Endometrial microvascular endothelial cells (primary cell): Measurements from ENCODE around the gene CDRT4. TPM values are rescaled to one million over a fixed set of nuclear protein-coding genes. Genes with fewer than 3 reads are reported as not detected.
"Not testable (repeated sequence)": the region's sequence is repeated elsewhere in the genome, so short reads cannot be mapped to it uniquely, and the experiment has no call there.

Source experiments
- in situ Hi-C: cut with HindIII; loops from 2 replicates; pipeline ENCODE4 v1.10.0; 2017; ENCODE audit warnings: low sequenced_read_pairs, low pct_unique_long_range_greater_than_20kb; ENCODE audit errors: inconsistent ontology term
- total RNA-seq: library from RNA; depleted of rRNA; stranded (reverse); fragments of >200 nt; gene quantifications from one replicate; pipeline ENCODE4 v1.2.3, GENCODE V29; 2015; ENCODE audit errors: inconsistent ontology term

The CDRT4 gene
- total RNA-seq, 1 donor from 2014 or later: not detected

GRCh38 chr17:15440347-15440746 is 27.1 kb downstream of the CDRT4 start:
- in situ Hi-C loops: no loop called here

DNA sequence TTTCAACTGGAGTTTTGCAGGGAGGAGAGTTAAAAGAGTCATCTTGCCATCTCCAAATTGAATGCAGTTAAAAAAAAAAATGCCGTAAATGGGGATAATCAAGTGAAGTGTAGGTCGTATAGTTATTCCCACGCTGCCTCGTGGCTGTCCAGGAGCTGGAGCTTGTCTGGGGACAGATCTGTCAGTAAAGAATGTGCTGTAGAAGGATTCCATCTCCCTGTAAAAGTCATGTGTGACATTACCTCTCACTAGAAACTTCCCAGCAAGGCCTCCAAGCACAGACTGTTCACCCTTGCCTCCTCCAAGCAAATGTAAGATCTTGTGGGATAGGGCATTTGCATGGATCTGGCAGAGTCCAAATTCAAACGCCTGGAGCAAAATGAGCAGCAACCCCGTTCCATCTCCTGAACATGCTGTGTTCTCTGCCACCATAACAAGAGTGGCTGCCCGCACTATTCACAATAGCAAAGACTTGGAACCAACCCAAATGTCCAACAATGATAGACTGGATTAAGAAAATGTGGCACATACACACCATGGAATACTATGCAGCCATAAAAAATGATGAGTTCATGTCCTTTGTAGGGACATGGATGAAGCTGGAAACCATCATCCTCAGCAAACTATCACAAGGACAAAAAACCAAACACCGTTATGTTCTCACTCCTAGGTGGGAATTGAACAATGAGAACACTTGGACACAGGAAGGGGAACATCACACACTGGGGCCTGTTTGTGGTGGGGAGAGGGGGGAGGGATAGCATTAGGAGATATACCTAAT is 28.0 kb downstream of the CDRT4 start:
- in situ Hi-C loops: not testable (repeated sequence)

DNA sequence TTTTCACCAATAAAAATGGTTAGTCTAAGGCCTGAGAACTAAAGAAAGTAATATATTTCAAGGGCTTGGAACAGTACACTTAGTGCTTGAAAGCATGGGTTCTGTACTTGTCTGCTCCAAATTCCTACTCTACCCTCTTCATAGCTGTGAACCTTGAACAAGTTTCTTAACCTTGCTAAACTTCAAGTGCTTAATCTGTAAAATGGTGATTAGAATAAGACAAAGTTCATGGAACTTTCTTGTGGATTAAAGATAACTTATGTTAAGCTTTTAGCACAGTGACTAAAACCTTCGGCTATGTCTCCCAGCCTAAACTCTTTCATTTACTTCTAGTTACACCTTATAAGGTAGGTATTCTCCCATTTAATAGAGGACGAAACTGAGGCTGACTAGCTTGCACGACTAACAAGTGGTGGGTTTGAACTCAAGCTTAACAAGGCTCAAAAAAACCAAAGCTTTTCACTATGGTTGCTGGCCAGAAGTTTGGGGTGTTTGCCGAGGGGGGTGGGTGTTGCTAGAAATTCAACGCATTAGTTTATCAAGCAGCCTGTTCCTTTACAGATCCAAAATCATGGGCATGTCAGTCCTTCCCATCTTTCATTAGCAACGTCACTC is 28.8 kb downstream of the CDRT4 start:
- in situ Hi-C loops: no loop called here

- in situ Hi-C loops: no loop called here
These were observed 30.2 kb downstream of the CDRT4 start for GRCh38 chr17:15437303-15437635.

DNA sequence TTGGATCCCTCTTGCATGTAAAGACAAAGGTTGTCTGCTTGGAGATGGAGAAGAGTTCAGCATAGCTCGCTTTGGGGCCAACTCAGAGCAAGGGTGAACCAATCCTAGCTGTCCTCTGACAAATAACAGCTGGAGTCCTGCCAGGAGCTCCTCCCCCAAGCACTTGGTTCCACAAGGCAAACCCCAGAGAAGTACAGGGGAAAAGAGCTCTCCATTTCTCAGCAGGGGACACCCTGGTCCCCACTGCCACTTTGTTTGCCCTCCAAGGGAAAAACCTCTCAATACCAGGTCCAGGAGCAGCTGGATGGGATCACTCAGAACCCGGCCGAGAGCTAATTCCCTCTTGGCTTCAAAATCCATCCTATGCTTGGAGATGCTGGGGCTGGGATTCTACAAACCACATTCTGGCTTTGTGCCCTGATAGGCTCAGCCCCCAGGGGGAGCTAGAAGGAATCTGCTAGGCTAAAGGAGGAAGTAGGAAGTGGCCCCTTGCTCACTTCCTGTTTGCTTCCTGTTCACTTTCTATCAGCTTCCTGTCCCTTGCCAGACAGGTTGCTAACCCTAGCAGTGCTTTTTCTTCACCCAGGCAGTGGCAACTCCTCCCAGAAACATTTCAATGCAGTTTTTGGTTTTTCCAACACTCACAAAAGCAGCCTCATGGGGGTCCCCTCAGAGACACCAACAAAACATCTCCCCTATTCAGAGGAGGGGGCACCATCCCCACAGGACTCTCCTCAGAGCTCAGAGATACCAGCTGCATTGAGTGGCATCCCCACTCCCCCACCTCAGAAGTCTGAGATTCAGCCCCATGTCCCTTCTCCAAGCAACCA is 30.7 kb downstream of the CDRT4 start:
- in situ Hi-C loops: no loop called here

GRCh38 chr17:15434956-15435355 is 32.5 kb downstream of the CDRT4 start:
- in situ Hi-C loops: no loop called here

GRCh38 chr17:15432807-15433611 is 34.4 kb downstream of the CDRT4 start:
- in situ Hi-C loops: no loop called here

- in situ Hi-C loops: no loop called here
These were observed 35.7 kb downstream of the CDRT4 start for GRCh38 chr17:15431766-15432165.

- in situ Hi-C loops: no loop called here
These were observed 36.2 kb downstream of the CDRT4 start for GRCh38 chr17:15431196-15431595.

DNA sequence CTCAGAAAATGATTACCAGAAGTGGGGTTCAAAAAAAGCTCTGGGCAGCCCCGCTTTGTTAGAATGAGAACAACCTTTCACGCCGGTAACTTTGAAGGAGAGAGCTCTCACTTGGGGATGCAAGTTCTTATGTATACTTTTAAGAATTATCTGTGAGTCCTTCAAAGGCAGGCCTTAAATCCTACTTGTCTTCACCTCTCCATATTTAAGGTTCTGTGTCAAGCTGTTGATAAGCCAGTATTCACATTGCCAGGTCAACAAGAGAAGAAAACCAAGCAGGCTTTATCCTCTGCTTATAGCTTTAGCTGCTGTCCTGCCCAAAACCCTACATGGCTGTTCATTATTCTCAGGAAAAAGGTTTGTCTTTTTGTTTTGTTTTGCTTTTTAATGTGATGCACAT is 42.9 kb downstream of the CDRT4 start:
- in situ Hi-C loops: no loop called here

GRCh38 chr17:15422392-15422965 is 44.9 kb downstream of the CDRT4 start:
- in situ Hi-C loops: no loop called here

- in situ Hi-C loops: no loop called here
These were observed 48.6 kb downstream of the CDRT4 start for GRCh38 chr17:15418781-15419180.

- in situ Hi-C loops: no loop called here
These were observed 52.7 kb downstream of the CDRT4 start for GRCh38 chr17:15414532-15415306.

GRCh38 chr17:15413101-15413771 is 54.2 kb downstream of the CDRT4 start:
- in situ Hi-C loops: no loop called here

- in situ Hi-C loops: no loop called here
These were observed 54.8 kb downstream of the CDRT4 start for GRCh38 chr17:15412606-15413005.

DNA sequence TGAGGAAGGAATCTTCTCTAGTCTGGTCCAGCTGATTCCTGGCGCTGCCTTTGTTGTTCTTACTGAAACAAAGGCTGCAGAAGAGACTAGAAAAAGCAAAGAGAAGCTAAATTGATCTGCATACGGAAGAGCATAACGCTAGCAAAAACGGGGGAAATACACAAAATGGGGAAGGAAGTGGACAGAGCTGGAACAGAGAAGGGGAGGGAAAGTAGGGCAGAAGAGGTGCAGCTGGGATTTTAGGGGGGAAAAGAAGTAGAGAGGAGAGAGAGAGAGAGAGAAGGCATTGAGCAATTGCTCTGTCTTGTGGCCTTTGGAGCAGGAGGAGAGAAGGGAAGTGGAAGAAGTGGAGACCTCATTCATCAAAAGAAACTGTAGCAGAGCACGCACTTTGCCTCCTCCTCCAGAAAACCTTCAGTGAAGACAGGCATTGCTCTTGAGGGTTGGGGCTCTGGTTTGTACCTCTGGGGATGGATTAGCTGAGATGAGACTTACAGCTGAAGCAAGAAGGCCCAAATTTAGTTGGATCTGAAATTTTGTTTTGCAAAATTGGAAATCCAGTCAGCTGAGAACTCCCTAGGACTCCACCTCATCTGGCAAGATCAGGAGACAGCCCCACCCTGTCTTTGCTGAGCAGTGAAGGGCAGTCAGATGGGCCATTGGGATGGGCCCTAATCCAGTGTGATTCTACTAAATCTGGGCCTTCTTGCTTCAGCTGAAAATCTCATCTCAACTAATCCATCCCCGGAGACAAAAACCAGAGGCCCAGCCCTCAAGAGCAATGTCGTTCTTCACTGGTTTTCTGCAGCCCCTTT is 55.8 kb downstream of the CDRT4 start:
- in situ Hi-C loops: no loop called here

DNA sequence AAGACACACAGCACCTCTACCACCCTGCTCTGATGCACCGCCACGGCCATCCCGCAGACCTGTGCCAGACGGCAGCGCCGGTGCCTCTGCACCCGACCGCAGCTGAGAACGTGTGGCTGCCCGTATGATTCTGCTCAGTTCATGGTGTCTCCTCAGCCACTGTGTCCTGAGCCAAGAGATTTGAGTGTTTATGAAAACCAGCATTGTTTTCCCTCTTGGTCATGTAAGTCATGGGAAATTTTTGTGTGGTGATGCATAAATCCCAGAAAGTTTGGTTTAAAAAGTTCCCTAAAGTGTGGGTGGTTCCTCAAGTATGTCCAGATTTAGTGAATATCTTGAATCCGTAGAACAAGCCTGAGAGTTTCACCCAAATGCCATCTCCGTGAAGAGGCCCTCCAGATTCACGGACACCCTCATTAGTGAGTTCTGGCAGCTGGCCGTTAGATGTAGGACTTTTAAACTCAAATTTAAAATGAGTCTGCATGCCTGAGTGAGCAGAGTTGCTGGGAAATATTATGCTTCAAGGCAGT is 57.6 kb downstream of the CDRT4 start:
- in situ Hi-C loops: no loop called here
